Smooth muscle cell (in vitro differentiated cells): ENCODE measurements around the gene ADAM12. TPM values are rescaled to one million over a fixed set of nuclear protein-coding genes. Genes with fewer than 3 reads are reported as not detected.

Experiments
- DNase-seq: peaks from one replicate; lab custom pipeline; 2025; ENCODE audit not compliant: unreplicated experiment; lab: John Stamatoyannopoulos, UW
- H2AFZ ChIP-seq: fragments of 200-600 bp; sonication (generic); 2 replicates; pipeline ENCODE4 v1.6.0; 2016; ENCODE audit warnings: antibody characterized with exemption, low read depth, mild to moderate bottlenecking
- H3F3A ChIP-seq: fragments of 200-600 bp; sonication (generic); 2 replicates; pipeline ENCODE4 v1.6.0; 2017; ENCODE audit warnings: antibody characterized with exemption, low read depth
- H3K27ac ChIP-seq: fragments of 200-600 bp; sonication (generic); 2 replicates; pipeline ENCODE4 v1.5.1; 2016; ENCODE audit warnings: low read depth, mild to moderate bottlenecking
- H3K27me3 ChIP-seq: fragments of 200-600 bp; sonication (generic); 2 replicates; pipeline ENCODE4 v1.6.1; 2016; ENCODE audit warnings: low read depth, mild to moderate bottlenecking
- H3K36me3 ChIP-seq: fragments of 200-600 bp; sonication (generic); 2 replicates; pipeline ENCODE4 v1.5.1; 2016; ENCODE audit warnings: low read depth
- H3K4me1 ChIP-seq: fragments of 200-600 bp; sonication (generic); 2 replicates; pipeline ENCODE4 v1.5.1; 2016; ENCODE audit warnings: low read depth
- H3K4me2 ChIP-seq: fragments of 200-600 bp; sonication (generic); 2 replicates; pipeline ENCODE4 v1.6.0; 2016; ENCODE audit warnings: mild to moderate bottlenecking
- H3K4me3 ChIP-seq: fragments of 200-600 bp; sonication (generic); 2 replicates; pipeline ENCODE4 v1.5.1; 2016; ENCODE audit warnings: mild to moderate bottlenecking
- H3K79me2 ChIP-seq: fragments of 200-600 bp; sonication (generic); 2 replicates; pipeline ENCODE4 v1.6.0; 2016; ENCODE audit warnings: low read depth, mild to moderate bottlenecking
- H3K9ac ChIP-seq: fragments of 200-600 bp; sonication (generic); 2 replicates; pipeline ENCODE4 v1.6.0; 2016; ENCODE audit warnings: low read depth
- H3K9me3 ChIP-seq: fragments of 200-600 bp; sonication (generic); replicated peaks from 2 replicates; pipeline ENCODE4 v1.5.1; 2016; ENCODE audit warnings: low read depth
- H4K20me1 ChIP-seq: fragments of 200-600 bp; sonication (generic); 2 replicates; pipeline ENCODE4 v1.6.0; 2016; ENCODE audit warnings: low read depth
- WGBS: methylation state at CpG from one replicate; pipeline ENCODE4 v1.1.7; 2016; ENCODE audit warnings: low lambda C conversion rate; 5-methylcytosine and 5-hydroxymethylcytosine counted together
- polyA plus RNA-seq: library from polyadenylated mRNA; unstranded; fragments of >200 nt; fragmentation: Nextera tagmentation; extraction: Ambion mirVana; gene quantifications from 2 replicates; pipeline ENCODE4 v1.2.1, GENCODE V29; 2016
- total RNA-seq: library from RNA; depleted of rRNA; stranded (reverse); fragments of >200 nt; gene quantifications from 2 replicates; pipeline ENCODE4 v1.2.3, GENCODE V29; 2014
- TF ChIP-seq, protein P1 (sequence below): fragments of 200-600 bp; sonication (generic); IDR thresholded peaks from 2 replicates; pipeline ENCODE4 v1.5.1; 2017; ENCODE audit warnings: borderline replicate concordance, mild to moderate bottlenecking, antibody characterized with exemption; ENCODE audit not compliant: insufficient read depth, poor library complexity, severe bottlenecking

The ADAM12 gene
- total and polyA plus RNA-seq, 2 experiments from 2014 or later = 40.0 to 54.3 TPM

- WGBS = 61% methylated on average over 15 of the region's 15 CpGs
- no peak overlapping the region for H3K4me3 ChIP-seq
- H3K79me2 ChIP-seq = peaks cover 38% of the 10 kb centered on the region
- no peak overlapping the region for H3K9ac ChIP-seq
- H3K27ac ChIP-seq = peak overlapping the region; percentile 3
- no peaks in the 10 kb centered on the region for H3K36me3 ChIP-seq
- H3F3A ChIP-seq = no peaks in the 10 kb centered on the region
- H3K27me3 ChIP-seq = no peaks in the 10 kb centered on the region
- peaks cover 7% of the 10 kb centered on the region for H3K4me1 ChIP-seq
- no peaks in the 10 kb centered on the region for H3K9me3 ChIP-seq
- peak overlapping the region; percentile 19 for H3K4me2 ChIP-seq
- no peak overlapping the region for H2AFZ ChIP-seq
- no peaks in the 10 kb centered on the region for H4K20me1 ChIP-seq
- TF ChIP-seq, protein P1, sequence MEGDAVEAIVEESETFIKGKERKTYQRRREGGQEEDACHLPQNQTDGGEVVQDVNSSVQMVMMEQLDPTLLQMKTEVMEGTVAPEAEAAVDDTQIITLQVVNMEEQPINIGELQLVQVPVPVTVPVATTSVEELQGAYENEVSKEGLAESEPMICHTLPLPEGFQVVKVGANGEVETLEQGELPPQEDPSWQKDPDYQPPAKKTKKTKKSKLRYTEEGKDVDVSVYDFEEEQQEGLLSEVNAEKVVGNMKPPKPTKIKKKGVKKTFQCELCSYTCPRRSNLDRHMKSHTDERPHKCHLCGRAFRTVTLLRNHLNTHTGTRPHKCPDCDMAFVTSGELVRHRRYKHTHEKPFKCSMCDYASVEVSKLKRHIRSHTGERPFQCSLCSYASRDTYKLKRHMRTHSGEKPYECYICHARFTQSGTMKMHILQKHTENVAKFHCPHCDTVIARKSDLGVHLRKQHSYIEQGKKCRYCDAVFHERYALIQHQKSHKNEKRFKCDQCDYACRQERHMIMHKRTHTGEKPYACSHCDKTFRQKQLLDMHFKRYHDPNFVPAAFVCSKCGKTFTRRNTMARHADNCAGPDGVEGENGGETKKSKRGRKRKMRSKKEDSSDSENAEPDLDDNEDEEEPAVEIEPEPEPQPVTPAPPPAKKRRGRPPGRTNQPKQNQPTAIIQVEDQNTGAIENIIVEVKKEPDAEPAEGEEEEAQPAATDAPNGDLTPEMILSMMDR = no peak
- no peak for DNase-seq
Observed at GRCh38 chr10:126233182-126234148, 154.8 kb downstream of the ADAM12 start.

- DNase-seq = no peak
- no peak overlapping the region for H3K27ac ChIP-seq
- no peaks in the 10 kb centered on the region for H3K27me3 ChIP-seq
- H3K4me1 ChIP-seq = peaks cover 15% of the 10 kb centered on the region
- TF ChIP-seq, protein P1 = no peak
- no peak overlapping the region for H3K4me3 ChIP-seq
- no peaks in the 10 kb centered on the region for H3F3A ChIP-seq
- no peak overlapping the region for H2AFZ ChIP-seq
- WGBS = 90% methylated on average over 2 of the region's 2 CpGs
- no peak overlapping the region for H3K4me2 ChIP-seq
- peaks cover 21% of the 10 kb centered on the region for H3K79me2 ChIP-seq
- H4K20me1 ChIP-seq = no peaks in the 10 kb centered on the region
- H3K9me3 ChIP-seq = no peaks in the 10 kb centered on the region
- no peak overlapping the region for H3K9ac ChIP-seq
- H3K36me3 ChIP-seq = no peaks in the 10 kb centered on the region
Observed at GRCh38 chr10:126230587-126230986, 157.7 kb downstream of the ADAM12 start.

GRCh38 chr10:126229686-126230085 lies 158.6 kb downstream of the ADAM12 start:
- Histone ChIP-seq H4K20me1 (no peaks in the 10 kb centered on the region), H3K27me3 (no peaks in the 10 kb centered on the region), H3F3A (no peaks in the 10 kb centered on the region), H3K4me1 (peaks cover 23% of the 10 kb centered on the region), H3K9ac (no peak overlapping the region), H3K79me2 (peaks cover 21% of the 10 kb centered on the region), H3K27ac (no peak overlapping the region), H3K4me3 (no peak overlapping the region), H3K36me3 (no peaks in the 10 kb centered on the region), H2AFZ (no peak overlapping the region), H3K4me2 (no peak overlapping the region), H3K9me3 (no peaks in the 10 kb centered on the region)
- TF ChIP-seq, protein P1 = no peak
- 81% methylated on average over 7 of the region's 8 CpGs for WGBS
- DNase-seq = no peak
